ENCODE data around the gene APBB2.

DNA sequence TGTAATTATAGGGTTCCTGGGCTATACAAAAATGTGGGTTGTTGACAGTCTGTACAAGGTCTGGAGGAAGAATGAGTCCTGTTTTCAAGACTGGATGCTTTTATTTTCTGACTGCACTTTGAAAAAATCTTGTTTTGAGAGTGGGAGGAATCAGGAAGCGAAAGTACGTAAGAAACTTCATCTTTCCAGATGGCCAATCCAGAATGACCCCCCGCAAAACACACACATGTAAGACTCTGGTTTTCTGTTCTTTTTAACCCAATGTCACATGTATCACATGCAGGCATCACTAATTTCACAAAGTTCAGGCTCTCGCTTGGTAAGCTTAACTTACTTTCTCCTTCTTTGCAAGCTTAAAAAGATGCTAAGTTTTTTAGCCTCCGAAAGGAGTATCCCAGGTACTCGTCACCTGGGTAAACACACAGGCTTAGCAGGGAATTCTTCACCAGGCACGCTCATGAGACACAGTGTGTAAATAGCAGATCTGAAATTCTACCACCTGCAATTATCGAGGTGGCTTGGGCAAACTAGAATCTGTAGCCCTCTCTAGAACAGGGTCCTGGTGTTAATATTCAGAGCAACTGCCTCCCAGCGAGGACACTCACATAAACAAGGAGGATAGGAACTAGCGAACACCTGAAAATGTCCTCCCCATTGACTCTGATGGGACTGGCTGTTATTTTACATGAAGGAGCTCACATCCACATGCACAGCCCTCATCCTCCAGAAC, 373.9 kb downstream of the APBB2 start:
- TF ChIP-seq CTCF (IDR thresholded peaks at IDR 0.05) (no peak), POLR2A (IDR thresholded peaks at IDR 0.05) (no peak), POLR2AphosphoS5 (IDR thresholded peaks at IDR 0.05) (no peak)
